ENCODE measurements around the gene LPAR2. TPM values are rescaled to one million over a fixed set of nuclear protein-coding genes. Genes with fewer than 3 reads are reported as not detected.

LPAR2 gene
- total and polyA plus RNA-seq, 11 donors: 0.24 to 6.1 (median 0.74) TPM; not detected in 1

- 85 to 91% (median 88%) methylated on average over 9 to 17 of the region's 17 CpGs for WGBS, 4 donors
- TF ChIP-seq CTCF (IDR thresholded peaks at IDR 0.05) (no peak), POLR2A (IDR thresholded peaks at IDR 0.05) (no peak)
- DNase-seq: no peak
- intact Hi-C loops (cut with DNase I): loop anchor here in 4 of 10 donors (5.0 to 10.0 kb wide), 4 partner anchors 115 to 378 kb away; partner anchors contain the start of gene ZNF682 (in 1 of the 4)
- Histone ChIP-seq H3K4me3 (no peak overlapping the region), H3K4me1 (peaks cover 0 to 27% (median 18%) of the 10 kb centered on the region in 12 donors), H3K27ac (no peak overlapping the region), H3K27me3 (no peaks in the 10 kb centered on the region), H3K9me3 (no peaks in the 10 kb centered on the region), H3K36me3 (peaks cover 6 to 58% (median 50%) of the 10 kb centered on the region in 9 donors)
- no peak for ATAC-seq
These were observed 31.7 kb upstream of the LPAR2 start for GRCh38 chr19:19659646-19660245.

GRCh38 chr19:19657397-19657783 lies 29.4 kb upstream of the LPAR2 start:
- Histone ChIP-seq H3K9me3 (no peaks in the 10 kb centered on the region), H3K4me3 (no peak overlapping the region), H3K27me3 (no peaks in the 10 kb centered on the region), H3K27ac (no peak overlapping the region), H3K4me1 (peaks cover 0 to 17% (median 12%) of the 10 kb centered on the region in 12 donors), H3K36me3 (peaks cover 6 to 82% (median 74%) of the 10 kb centered on the region in 9 donors)
- intact Hi-C loops (cut with DNase I): no loop called here
- no peak for ATAC-seq
- TF ChIP-seq POLR2A (IDR thresholded peaks at IDR 0.05) (no peak), CTCF (IDR thresholded peaks at IDR 0.05) (no peak)
- no peak for DNase-seq
- 61 to 69% (median 66%) methylated on average over 8 to 10 of the region's 10 CpGs for WGBS, 4 donors

GRCh38 chr19:19656451-19657396 lies 28.7 kb upstream of the LPAR2 start:
- H3K4me3 ChIP-seq: no peak overlapping the region
- peaks cover 6 to 88% (median 81%) of the 10 kb centered on the region in 9 donors for H3K36me3 ChIP-seq
- H3K27ac ChIP-seq: no peak overlapping the region
- H3K4me1 ChIP-seq: peaks cover 0 to 10% (median 6%) of the 10 kb centered on the region in 12 donors
- H3K9me3 ChIP-seq: no peaks in the 10 kb centered on the region
- WGBS, 4 donors: 92 to 95% (median 93%) methylated on average over 32 to 33 of the region's 33 CpGs
- TF ChIP-seq CTCF (IDR thresholded peaks at IDR 0.05) (no peak), POLR2A (IDR thresholded peaks at IDR 0.05) (no peak)
- DNase-seq (no peak), ATAC-seq (no peak)
- no peaks in the 10 kb centered on the region for H3K27me3 ChIP-seq
- intact Hi-C loops (cut with DNase I): no loop called here
